Inflammatory macrophage (primary cell): Measurements from ENCODE around the gene CCNJL.
"Not testable (repeated sequence)": the region's sequence is repeated elsewhere in the genome, so short reads cannot be mapped to it uniquely, and the experiment has no call there.

Experiments used
- DNase-seq, 2 donors: peaks; one replicate each; pipeline ENCODE4 v3.0.0-alpha.2; 2020 to 2022

The CCNJL gene

GRCh38 chr5:160260881-160261815 is 51.2 kb downstream of the CCNJL start:
- peak; percentile 13 to 49 for DNase-seq

GRCh38 chr5:160260006-160260775 is 52.2 kb downstream of the CCNJL start:
- DNase-seq: no peak

- DNase-seq: no peak
These were observed 53.0 kb downstream of the CCNJL start for GRCh38 chr5:160259341-160259740.

- no peak for DNase-seq
These were observed 57.7 kb downstream of the CCNJL start for GRCh38 chr5:160254706-160255105.

GRCh38 chr5:160253441-160253840 is 58.9 kb downstream of the CCNJL start:
- no peak for DNase-seq

- no peak for DNase-seq
These were observed 59.4 kb downstream of the CCNJL start for GRCh38 chr5:160252916-160253315.

- no peak for DNase-seq
These were observed 60.8 kb downstream of the CCNJL start for GRCh38 chr5:160251406-160252155.

GRCh38 chr5:160250826-160251225 is 61.5 kb downstream of the CCNJL start:
- no peak for DNase-seq

GRCh38 chr5:160250226-160250625 is 62.1 kb downstream of the CCNJL start:
- no peak for DNase-seq

- DNase-seq: not testable (repeated sequence)
These were observed 62.8 kb downstream of the CCNJL start for GRCh38 chr5:160249570-160249969.

GRCh38 chr5:160245506-160246086 is 66.8 kb downstream of the CCNJL start:
- no peak for DNase-seq

- no peak for DNase-seq
These were observed 70.2 kb downstream of the CCNJL start for GRCh38 chr5:160242145-160242544.

- no peak for DNase-seq
These were observed 72.0 kb downstream of the CCNJL start for GRCh38 chr5:160240350-160240749.

- DNase-seq: no peak
These were observed 74.7 kb downstream of the CCNJL start for GRCh38 chr5:160237571-160238093.

- no peak for DNase-seq
These were observed 76.6 kb downstream of the CCNJL start for GRCh38 chr5:160235731-160236130.

- DNase-seq: no peak
These were observed 79.1 kb downstream of the CCNJL start for GRCh38 chr5:160233215-160233614.

GRCh38 chr5:160231783-160232342 is 80.5 kb downstream of the CCNJL start:
- no peak for DNase-seq

- DNase-seq: peak; percentile 78 to 90
These were observed 81.5 kb downstream of the CCNJL start for GRCh38 chr5:160230686-160231527.

GRCh38 chr5:160229190-160229742 is 83.1 kb downstream of the CCNJL start, which contains the start of gene FABP6:
Gene FABP6 (plus strand): TSS chr5:160229506. CDS start chr5:160229558, 52 bp downstream.
- peak; percentile 10 to 19 for DNase-seq

GRCh38 chr5:160227012-160227411 is 85.4 kb downstream of the CCNJL start:
- no peak for DNase-seq
